BLaER1 (cell line): ENCODE measurements around the gene SLC25A33.
A peak's percentile ranks its signal among the peaks of the same experiment; 100 is the strongest.

ENCODE experiments used
- H3K27ac ChIP-seq: shearing (Covaris generic); formaldehyde crosslinking; 2 replicates; pipeline ENCODE4 v1.8.1; 2022
- H3K27me3 ChIP-seq: shearing (Covaris generic); formaldehyde crosslinking; 2 replicates; pipeline ENCODE4 v1.8.1; 2022
- H3K36me3 ChIP-seq: shearing (Covaris generic); formaldehyde crosslinking; 2 replicates; pipeline ENCODE4 v1.8.1; 2022
- H3K4me1 ChIP-seq: shearing (Covaris generic); formaldehyde crosslinking; 2 replicates; pipeline ENCODE4 v1.8.1; 2022
- H3K4me2 ChIP-seq: shearing (Covaris generic); formaldehyde crosslinking; 2 replicates; pipeline ENCODE4 v1.8.1; 2022
- H3K4me3 ChIP-seq: shearing (Covaris generic); formaldehyde crosslinking; 2 replicates; pipeline ENCODE4 v1.8.1; 2022
- H3K9ac ChIP-seq: shearing (Covaris generic); formaldehyde crosslinking; 2 replicates; pipeline ENCODE4 v1.8.1; 2022
- H3K9me3 ChIP-seq: shearing (Covaris generic); formaldehyde crosslinking; 2 replicates; pipeline ENCODE4 v1.8.1; 2022
- H4K20me1 ChIP-seq: shearing (Covaris generic); formaldehyde crosslinking; 2 replicates; pipeline ENCODE4 v1.8.1; 2022
- Cebpa-rat ChIP-seq: shearing (Covaris generic); IDR thresholded peaks from 2 replicates; pipeline ENCODE4 v1.8.1; 2022

The SLC25A33 gene

GRCh38 chr1:9538669-9539164 lies 548 bp upstream of the SLC25A33 start:
- peak overlapping the region; percentile 95 for H3K4me2 ChIP-seq
- H3K27me3 ChIP-seq: no peaks in the 10 kb centered on the region
- no peaks in the 10 kb centered on the region; the same call in 1 of the 2 replicates for H3K36me3 ChIP-seq
- H3K4me1 ChIP-seq: peaks cover 42% of the 10 kb centered on the region
- H3K9ac ChIP-seq: no peak overlapping the region
- H3K27ac ChIP-seq: peak overlapping the region; percentile 39; the same call in 1 of the 2 replicates
- no peak for TF ChIP-seq Cebpa-rat
- H3K9me3 ChIP-seq: no peaks in the 10 kb centered on the region
- no peak overlapping the region for H3K4me3 ChIP-seq
- H4K20me1 ChIP-seq: peaks cover 42% of the 10 kb centered on the region

DNA sequence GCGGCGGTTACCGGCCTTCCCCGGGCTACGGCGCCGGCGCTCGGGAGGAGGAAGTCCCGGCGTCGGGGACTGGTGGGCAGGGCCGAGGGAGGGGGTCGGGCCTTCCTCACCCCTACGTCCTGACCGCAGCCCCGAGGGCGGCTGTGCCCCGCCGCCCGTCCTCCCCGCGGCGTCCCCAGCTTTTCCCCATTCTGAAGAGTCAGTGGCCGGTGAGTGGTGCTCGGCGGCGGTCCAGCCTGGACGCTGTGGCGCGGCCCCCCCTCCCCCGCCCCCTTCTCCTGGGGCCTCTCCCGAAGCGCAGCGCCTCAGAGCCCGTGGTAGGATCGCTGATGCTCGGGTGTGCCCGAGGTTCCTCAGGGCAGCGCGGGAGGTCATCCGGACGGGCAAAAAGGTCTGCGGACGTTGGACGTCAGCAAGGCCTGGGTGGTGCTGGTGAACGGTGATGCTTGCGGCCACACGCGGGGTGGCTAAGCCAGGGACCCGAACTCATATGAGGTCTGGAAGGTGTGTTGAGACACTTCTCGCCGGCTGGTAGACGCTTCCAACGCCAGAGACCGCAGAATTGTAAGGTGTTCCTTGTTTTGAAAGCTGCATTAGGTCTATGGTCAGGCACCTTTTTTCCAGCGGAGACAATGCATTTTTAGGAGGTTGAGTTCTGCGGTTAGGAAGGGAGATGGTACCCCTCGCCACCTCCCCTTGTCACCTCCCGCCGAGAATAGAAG lies 725 bp downstream of the SLC25A33 start:
- Histone ChIP-seq H3K4me2 (peak overlapping the region; percentile 95), H4K20me1 (peaks cover 55% of the 10 kb centered on the region), H3K36me3 (no peaks in the 10 kb centered on the region; the same call in 1 of the 2 replicates), H3K9me3 (no peaks in the 10 kb centered on the region), H3K27me3 (no peaks in the 10 kb centered on the region), H3K9ac (peak overlapping the region; percentile 90), H3K4me3 (peak overlapping the region; percentile 94), H3K27ac (peak overlapping the region; percentile 93), H3K4me1 (peaks cover 46% of the 10 kb centered on the region)
- no peak for TF ChIP-seq Cebpa-rat

GRCh38 chr1:9542430-9542829 lies 3.2 kb downstream of the SLC25A33 start:
- H3K4me3 ChIP-seq: no peak overlapping the region
- no peak for TF ChIP-seq Cebpa-rat
- peaks cover 79% of the 10 kb centered on the region for H4K20me1 ChIP-seq
- peak overlapping the region; percentile 6; the same call in 1 of the 2 replicates for H3K9ac ChIP-seq
- no peaks in the 10 kb centered on the region for H3K27me3 ChIP-seq
- peak overlapping the region; percentile 41 for H3K4me2 ChIP-seq
- H3K36me3 ChIP-seq: peaks cover 7% of the 10 kb centered on the region; the same call in 1 of the 2 replicates
- peaks cover 46% of the 10 kb centered on the region for H3K4me1 ChIP-seq
- no peaks in the 10 kb centered on the region for H3K9me3 ChIP-seq
- no peak overlapping the region for H3K27ac ChIP-seq

DNA sequence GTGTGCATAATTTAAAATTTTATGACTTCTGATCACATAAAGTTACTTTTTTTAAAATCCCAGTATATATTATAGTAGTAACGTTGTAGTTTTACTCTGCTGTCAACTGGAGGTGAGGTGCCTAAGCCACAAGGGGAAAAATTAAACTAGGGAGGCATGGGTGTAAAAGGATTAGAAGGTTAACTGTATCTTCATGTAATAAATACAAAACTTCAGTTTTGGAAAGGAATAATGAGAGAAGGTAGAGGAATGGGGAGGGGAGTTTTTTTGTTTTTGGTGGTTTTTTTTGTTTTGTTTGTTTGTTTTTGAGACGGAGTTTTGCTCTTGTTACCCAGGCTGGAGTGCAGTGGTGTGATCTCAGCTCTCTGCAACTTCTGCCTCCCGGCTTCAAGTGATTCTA lies 5.7 kb downstream of the SLC25A33 start:
- peaks cover 30% of the 10 kb centered on the region for H3K36me3 ChIP-seq
- TF ChIP-seq Cebpa-rat: no peak
- H3K4me3 ChIP-seq: no peak overlapping the region
- peaks cover 32% of the 10 kb centered on the region for H3K4me1 ChIP-seq
- H3K4me2 ChIP-seq: no peak overlapping the region
- H3K9me3 ChIP-seq: peaks cover 11% of the 10 kb centered on the region
- H3K9ac ChIP-seq: no peak overlapping the region
- no peaks in the 10 kb centered on the region for H3K27me3 ChIP-seq
- H4K20me1 ChIP-seq: peaks cover 99% of the 10 kb centered on the region
- no peak overlapping the region for H3K27ac ChIP-seq

DNA sequence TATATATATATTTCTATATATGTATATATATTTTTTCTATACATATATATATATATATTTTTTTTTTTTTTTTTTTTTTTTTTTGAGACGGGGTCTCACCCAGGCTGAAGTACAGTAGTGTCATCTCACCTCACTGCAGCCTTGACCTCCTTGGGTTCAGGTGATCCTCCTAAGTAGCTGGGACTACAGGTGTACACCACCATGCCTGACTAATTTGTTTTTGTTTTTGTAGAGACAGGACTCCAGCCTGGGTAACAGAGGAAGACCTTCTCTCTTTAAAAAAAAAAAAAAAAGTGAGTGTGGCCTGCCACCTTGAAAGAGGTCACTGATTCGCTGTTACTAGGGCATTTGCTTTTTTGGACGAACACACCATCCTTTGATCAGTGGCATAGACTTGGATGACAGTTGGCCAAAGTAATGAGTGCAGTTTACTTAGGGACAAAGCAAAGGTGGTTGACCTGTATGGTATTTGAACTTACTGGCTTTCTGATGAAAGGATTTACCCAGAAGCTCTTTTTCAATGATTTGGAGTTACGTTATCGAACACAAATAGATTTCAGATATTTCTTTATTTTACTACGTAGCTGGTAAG lies 10.8 kb downstream of the SLC25A33 start:
- TF ChIP-seq Cebpa-rat: no peak

GRCh38 chr1:9551984-9552383 lies 12.7 kb downstream of the SLC25A33 start:
- no peaks in the 10 kb centered on the region for H3K4me1 ChIP-seq
- peaks cover 11% of the 10 kb centered on the region for H3K9me3 ChIP-seq
- no peak overlapping the region for H3K4me3 ChIP-seq
- peaks cover 77% of the 10 kb centered on the region for H3K36me3 ChIP-seq
- no peak for TF ChIP-seq Cebpa-rat
- H4K20me1 ChIP-seq: peaks cover 90% of the 10 kb centered on the region
- no peak overlapping the region for H3K4me2 ChIP-seq
- no peaks in the 10 kb centered on the region for H3K27me3 ChIP-seq
- H3K9ac ChIP-seq: no peak overlapping the region
- H3K27ac ChIP-seq: no peak overlapping the region

More for the DNA sequence above, 10.8 kb downstream of the SLC25A33 start:
- H3K9me3 ChIP-seq: peaks cover 11% of the 10 kb centered on the region
- no peaks in the 10 kb centered on the region for H3K4me1 ChIP-seq
- H3K4me2 ChIP-seq: no peak overlapping the region
- no peak overlapping the region for H3K4me3 ChIP-seq
- H3K9ac ChIP-seq: no peak overlapping the region
- no peaks in the 10 kb centered on the region for H3K27me3 ChIP-seq
- H3K36me3 ChIP-seq: peaks cover 62% of the 10 kb centered on the region
- no peak overlapping the region for H3K27ac ChIP-seq
- peaks cover 94% of the 10 kb centered on the region for H4K20me1 ChIP-seq

DNA sequence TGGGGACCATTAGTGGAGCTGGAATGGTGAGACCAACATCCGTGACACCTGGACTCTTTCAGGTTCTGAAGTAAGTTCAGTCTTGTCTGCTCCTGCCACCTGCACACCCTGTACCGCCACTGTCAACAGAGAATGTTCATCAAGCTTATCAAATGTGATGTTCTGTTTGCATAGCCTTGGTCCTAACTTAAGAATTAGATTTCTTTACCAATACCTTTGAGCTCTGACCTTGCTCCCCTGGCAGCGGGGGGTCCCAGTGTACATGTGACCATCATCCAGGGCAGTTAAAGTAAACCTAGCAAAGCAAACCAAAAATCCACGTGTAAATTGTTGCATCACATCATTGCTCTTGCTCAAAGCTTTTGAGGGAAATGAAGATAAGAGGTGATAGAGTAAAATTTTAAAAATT lies 14.5 kb downstream of the SLC25A33 start:
- no peak overlapping the region for H3K4me3 ChIP-seq
- peaks cover 90% of the 10 kb centered on the region for H4K20me1 ChIP-seq
- H3K9me3 ChIP-seq: no peaks in the 10 kb centered on the region
- no peak overlapping the region for H3K9ac ChIP-seq
- no peak overlapping the region for H3K27ac ChIP-seq
- peaks cover 79% of the 10 kb centered on the region for H3K36me3 ChIP-seq
- H3K27me3 ChIP-seq: no peaks in the 10 kb centered on the region
- no peaks in the 10 kb centered on the region for H3K4me1 ChIP-seq
- H3K4me2 ChIP-seq: no peak overlapping the region
- no peak for TF ChIP-seq Cebpa-rat

DNA sequence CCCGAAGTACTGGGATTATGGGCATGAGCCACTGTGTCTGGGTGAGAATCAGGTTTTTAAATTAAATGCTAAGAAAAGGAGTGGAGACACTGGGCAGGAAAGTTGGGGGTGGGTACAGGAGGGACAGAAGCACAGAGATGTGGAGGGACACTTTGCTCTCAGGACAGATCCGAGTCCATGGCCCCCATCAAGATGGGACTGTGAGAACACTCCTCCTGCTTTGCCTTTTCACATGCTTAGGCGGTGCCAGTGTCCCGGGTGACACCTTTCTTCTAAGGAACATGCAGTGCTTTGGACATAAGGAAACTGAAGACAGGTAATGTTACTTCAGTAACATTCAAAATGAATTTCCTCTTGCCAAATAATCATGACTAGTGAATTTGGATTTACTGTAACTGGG lies 16.7 kb downstream of the SLC25A33 start:
- Histone ChIP-seq H3K36me3 (peaks cover 75% of the 10 kb centered on the region), H3K9ac (no peak overlapping the region), H3K27ac (no peak overlapping the region), H3K4me1 (no peaks in the 10 kb centered on the region), H3K4me3 (no peak overlapping the region), H3K9me3 (no peaks in the 10 kb centered on the region), H4K20me1 (peaks cover 82% of the 10 kb centered on the region), H3K4me2 (no peak overlapping the region), H3K27me3 (no peaks in the 10 kb centered on the region)
- no peak for TF ChIP-seq Cebpa-rat

DNA sequence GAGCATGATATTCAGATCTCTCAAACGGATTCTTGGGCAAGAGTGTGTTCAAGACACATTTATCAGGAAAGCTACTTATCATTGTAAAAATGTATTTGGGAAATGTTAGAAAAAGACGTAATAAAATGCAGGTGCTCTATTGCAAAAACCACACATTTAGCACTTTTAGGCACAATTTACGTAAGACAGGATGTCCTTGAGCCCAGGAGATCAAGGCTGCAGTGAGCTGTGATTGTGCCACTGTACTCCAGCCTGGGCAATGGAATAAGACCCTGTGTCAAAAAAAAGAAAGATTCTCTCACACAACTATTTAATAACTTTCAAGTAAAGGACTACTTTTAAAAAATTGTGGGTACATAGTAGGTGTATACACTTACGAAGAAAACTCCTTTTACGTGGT lies 18.4 kb downstream of the SLC25A33 start:
- H3K27me3 ChIP-seq: no peaks in the 10 kb centered on the region
- H3K27ac ChIP-seq: no peak overlapping the region
- H3K36me3 ChIP-seq: peaks cover 89% of the 10 kb centered on the region
- TF ChIP-seq Cebpa-rat: no peak
- no peak overlapping the region for H3K9ac ChIP-seq
- H3K4me2 ChIP-seq: no peak overlapping the region
- H3K4me3 ChIP-seq: no peak overlapping the region
- peaks cover 69% of the 10 kb centered on the region for H4K20me1 ChIP-seq
- H3K9me3 ChIP-seq: no peaks in the 10 kb centered on the region; the same call in 1 of the 2 replicates
- H3K4me1 ChIP-seq: no peaks in the 10 kb centered on the region

DNA sequence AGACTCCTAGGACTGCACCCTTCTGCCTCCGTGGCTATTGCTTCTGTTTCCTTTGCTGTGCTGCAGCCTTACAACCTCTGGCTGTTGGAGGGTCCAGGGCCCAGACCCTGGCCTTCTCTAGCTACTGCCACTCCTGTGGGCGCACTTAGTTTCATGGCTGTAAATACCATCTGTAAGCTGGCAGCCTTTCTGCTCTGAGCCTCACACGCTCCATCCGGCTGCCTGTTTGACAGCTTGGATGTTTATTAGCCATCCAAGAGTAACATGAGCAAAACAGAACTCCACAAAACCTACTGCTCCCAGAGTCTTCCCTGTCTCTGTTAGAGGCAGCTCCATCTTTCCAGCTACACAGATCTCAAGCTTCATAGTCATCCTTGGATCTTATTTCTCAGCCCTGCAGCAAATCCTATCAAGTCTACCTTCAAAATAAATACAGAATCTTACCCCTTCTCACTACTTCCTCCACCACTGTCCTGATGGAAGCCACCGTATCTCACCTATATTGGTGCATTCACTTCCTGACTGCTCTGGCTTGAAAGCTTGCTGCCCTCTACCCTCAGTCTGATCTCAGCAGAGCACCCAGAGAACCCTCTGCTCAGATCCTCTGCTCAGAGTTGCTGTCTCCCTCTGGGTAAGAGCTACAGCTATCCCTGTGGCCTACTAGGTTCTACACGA lies 19.1 kb downstream of the SLC25A33 start:
- H3K4me2 ChIP-seq: no peak overlapping the region
- H3K27me3 ChIP-seq: no peaks in the 10 kb centered on the region
- H3K4me1 ChIP-seq: no peaks in the 10 kb centered on the region
- H3K9ac ChIP-seq: no peak overlapping the region
- H3K4me3 ChIP-seq: no peak overlapping the region
- H3K27ac ChIP-seq: no peak overlapping the region
- peaks cover 89% of the 10 kb centered on the region for H3K36me3 ChIP-seq
- H4K20me1 ChIP-seq: peaks cover 61% of the 10 kb centered on the region
- no peak for TF ChIP-seq Cebpa-rat
- H3K9me3 ChIP-seq: peaks cover 1% of the 10 kb centered on the region; the same call in 1 of the 2 replicates
